OCI-LY3 (cell line): ENCODE measurements around the gene AP3B2.

Source experiments
- EZH2phosphoT487 ChIP-seq: fragments of 200-600 bp; shearing (Covaris generic); IDR thresholded peaks from 2 replicates; pipeline ENCODE4 v1.6.1; 2018; ENCODE audit warnings: antibody characterized with exemption, mixed run types, low read depth
- TF ChIP-seq, protein P1 (sequence below): fragments of 200-600, 300-600 bp; sonication (generic); IDR thresholded peaks from 2 replicates; pipeline ENCODE4 v1.5.1; 2014; ENCODE audit warnings: antibody characterized with exemption, low read length, low read depth

- TF ChIP-seq, protein P1, sequence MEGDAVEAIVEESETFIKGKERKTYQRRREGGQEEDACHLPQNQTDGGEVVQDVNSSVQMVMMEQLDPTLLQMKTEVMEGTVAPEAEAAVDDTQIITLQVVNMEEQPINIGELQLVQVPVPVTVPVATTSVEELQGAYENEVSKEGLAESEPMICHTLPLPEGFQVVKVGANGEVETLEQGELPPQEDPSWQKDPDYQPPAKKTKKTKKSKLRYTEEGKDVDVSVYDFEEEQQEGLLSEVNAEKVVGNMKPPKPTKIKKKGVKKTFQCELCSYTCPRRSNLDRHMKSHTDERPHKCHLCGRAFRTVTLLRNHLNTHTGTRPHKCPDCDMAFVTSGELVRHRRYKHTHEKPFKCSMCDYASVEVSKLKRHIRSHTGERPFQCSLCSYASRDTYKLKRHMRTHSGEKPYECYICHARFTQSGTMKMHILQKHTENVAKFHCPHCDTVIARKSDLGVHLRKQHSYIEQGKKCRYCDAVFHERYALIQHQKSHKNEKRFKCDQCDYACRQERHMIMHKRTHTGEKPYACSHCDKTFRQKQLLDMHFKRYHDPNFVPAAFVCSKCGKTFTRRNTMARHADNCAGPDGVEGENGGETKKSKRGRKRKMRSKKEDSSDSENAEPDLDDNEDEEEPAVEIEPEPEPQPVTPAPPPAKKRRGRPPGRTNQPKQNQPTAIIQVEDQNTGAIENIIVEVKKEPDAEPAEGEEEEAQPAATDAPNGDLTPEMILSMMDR: no peak
- TF ChIP-seq EZH2phosphoT487: no peak
Observed at GRCh38 chr15:82649226-82649999, 60.3 kb downstream of the AP3B2 start.
